ENCODE measurements around the gene MRS2.

GRCh38 chr6:24355393-24355792 lies 47.3 kb upstream of the MRS2 start:
- TF ChIP-seq CTCF (IDR thresholded peaks at IDR 0.05) (no peak), POLR2A (IDR thresholded peaks at IDR 0.05) (no peak)
